Measurements from ENCODE around the gene NFKBIL1. TPM values are rescaled to one million over a fixed set of nuclear protein-coding genes. Genes with fewer than 3 reads are reported as not detected.
A peak's percentile ranks its signal among the peaks of the same experiment; 100 is the strongest.

Gene NFKBIL1
- total and polyA plus RNA-seq, 9 of the 15 experiments (the other 6 are each of a cell fraction or from before 2014, with no cell fraction given) = 0.49 to 33.1 (median 7.6) TPM

- TF ChIP-seq EZH2 (IDR thresholded peaks at IDR 0.05; ENCODE audit: borderline replicate concordance, low read depth, low read length) = no peak
- peak; percentile 61 for TF ChIP-seq POLR2A (conservative IDR thresholded peaks at IDR 0.05)
- no peak for TF ChIP-seq ETS2 (tag; IDR thresholded peaks at IDR 0.05; ENCODE audit: borderline replicate concordance, poor library complexity, severe bottlenecking)
- no peak for TF ChIP-seq ZNF253 (CRISPR knock-in tag; conservative IDR thresholded peaks at IDR 0.05)
- TF ChIP-seq RB1 (IDR thresholded peaks at IDR 0.05; ENCODE audit: low read depth) = no peak
- no peak for TF ChIP-seq MAFG (tag; conservative IDR thresholded peaks at IDR 0.05)
- TF ChIP-seq ZBTB8A (IDR thresholded peaks at IDR 0.05; ENCODE audit: partially characterized antibody) = no peak
- TF ChIP-seq TRIM28 (IDR thresholded peaks at IDR 0.05) = no peak
- TF ChIP-seq BCOR (IDR thresholded peaks at IDR 0.05) = no peak
- no peak for TF ChIP-seq MEF2A (IDR thresholded peaks at IDR 0.05; ENCODE audit: control insufficient read depth, low read depth, low read length)
- TF ChIP-seq ZNF143 (CRISPR knock-in tag; IDR thresholded peaks at IDR 0.05) = no peak
- TF ChIP-seq U2AF2 (optimal IDR thresholded peaks at IDR 0.05; ENCODE audit: low read depth, low read length) = no peak
- TF ChIP-seq POLR2G (IDR thresholded peaks at IDR 0.05; ENCODE audit: low read depth, low read length) = peak; percentile 30; the same call in 1 of the 2 replicates
Measured at GRCh38 chr6:31530659-31531058, 16.7 kb upstream of the NFKBIL1 start (continued).

- Histone ChIP-seq H3K27ac (ENCODE audit: extremely low read depth, low read depth, low read length) (no peak overlapping the region), H2AFZ (ENCODE audit: low read depth, low read length) (no peak overlapping the region), H3K4me3 (no peak overlapping the region), H3K27me3 (ENCODE audit: control insufficient read depth in 2 of 2, insufficient read depth in 2 of 2, low read length in 2 of 2) (no peaks in the 10 kb centered on the region), H4K20me1 (replicated peaks; ENCODE audit: control insufficient read depth, insufficient read depth, low read length) (peaks cover 36% of the 10 kb centered on the region), H3K79me2 (ENCODE audit: control insufficient read depth, insufficient read depth, low read length) (peaks cover 30% of the 10 kb centered on the region), H3K9me1 (ENCODE audit: control insufficient read depth, insufficient read depth, low read length) (peaks cover 6% of the 10 kb centered on the region), H3K9ac (ENCODE audit: insufficient read depth in 1 of 2, low read depth in 2 of 2, low read length in 2 of 2) (no peak overlapping the region), H3K9me3 (replicated peaks; ENCODE audit: control insufficient read depth, insufficient read depth, low read depth, low read length) (no peaks in the 10 kb centered on the region), H3K4me2 (ENCODE audit: insufficient read depth, low read length) (no peak overlapping the region), H3K4me1 (replicated peaks in 1 of 2; ENCODE audit: control insufficient read depth in 2 of 2, insufficient read depth in 2 of 2, low read length in 2 of 2) (peaks cover 2 to 18% of the 10 kb centered on the region in 2 experiments), H3K36me3 (ENCODE audit: control insufficient read depth, insufficient read depth, low read length) (peaks cover 67% of the 10 kb centered on the region)
- intact Hi-C loops (cut with micrococcal nuclease) (no loop called here), in situ Hi-C loops (cut with MboI) (loop anchor here (5.0 to 25.0 kb wide), 2 partner anchors 34 to 1431 kb away; partner anchors contain the start of genes BRD2, HLA-DMA and MICB)
- POLR2A ChIA-PET = interaction anchor here (0.6 to 6.3 kb wide), 18 partner anchors 7 to 1307 kb away, joined by 3 to 107 read pairs (median 5); partner anchors contain the start of genes DDX39B, NFKBIL1 and TAP2
- peak; percentile 22; the same call in 1 of the 2 replicates for TF ChIP-seq POLR2AphosphoS5 (IDR thresholded peaks at IDR 0.05; ENCODE audit: control insufficient read depth, insufficient read depth, low read depth, low read length)
- no peak for TF ChIP-seq BRD4 (IDR thresholded peaks at IDR 0.05)
- TF ChIP-seq POLR2AphosphoS2 (IDR thresholded peaks at IDR 0.05; ENCODE audit: low read length) = 0 out of 2 replicates have a peak, but pooled peaks have one; percentile 27
- TF ChIP-seq SUPT5H (IDR thresholded peaks at IDR 0.05) = peak; percentile 29; the same call in 1 of the 2 replicates
- no peak for TF ChIP-seq ZNF41 (CRISPR knock-in tag; conservative IDR thresholded peaks at IDR 0.05)
- no peak for TF ChIP-seq ZFX (CRISPR knock-in tag; IDR thresholded peaks at IDR 0.05)
- no peak for TF ChIP-seq SNRNP70 (optimal IDR thresholded peaks at IDR 0.05; ENCODE audit: low read depth, low read length)
- TF ChIP-seq POLR2A (conservative IDR thresholded peaks at IDR 0.05) = peak; percentile 23; the same call in 1 of the 2 replicates
- peak; percentile 32; the same call in 1 of the 2 replicates for TF ChIP-seq RBFOX2 (IDR thresholded peaks at IDR 0.05; ENCODE audit: low read depth, low read length)
- FAIRE-seq (no peak), ATAC-seq (no peak), DNase-seq (ENCODE audit: extremely low read depth in 1 of 4, low spot score in 3 of 4) (no peak)
- no TSS peak for BruUV-seq (replicated peaks)
- WGBS (ENCODE audit: insufficient coverage, low coverage, missing lambda C conversion rate) = 91% methylated on average over 7 of the region's 7 CpGs
- CTCF ChIA-PET (ENCODE audit: low intra/inter-chr PET ratio) = no interaction called here
Measured at GRCh38 chr6:31531162-31531561, 16.2 kb upstream of the NFKBIL1 start.
